Liver (tissue), 9 donors: Measurements from ENCODE around the gene OR6K3. TPM values are rescaled to one million over a fixed set of nuclear protein-coding genes. Genes with fewer than 3 reads are reported as not detected.

Experiments used
- DNase-seq: peaks from one replicate; pipeline ENCODE4 v3.0.0-alpha.2; 2017; ENCODE audit warnings: low spot score
- H3K27ac ChIP-seq, 2 donors: one replicate each; pipeline ENCODE4 v1.7.0; 2013; ENCODE audit warnings: inconsistent platforms in 2 of 2, low read length in 2 of 2, control low read depth in 1 of 2, low read depth in 1 of 2, mild to moderate bottlenecking in 1 of 2
- H3K27me3 ChIP-seq, 4 donors: one replicate each; pipeline versions ENCODE4 v1.6.1 to v1.7.0; 2013; ENCODE audit warnings: low read length in 3 of 4, inconsistent platforms in 1 of 4, mild to moderate bottlenecking in 1 of 4, moderate library complexity in 1 of 4; ENCODE audit not compliant: control insufficient read depth in 4 of 4, insufficient read depth in 4 of 4
- H3K36me3 ChIP-seq, 4 donors: one replicate each; pipeline versions ENCODE4 v1.6.1 to v1.7.0; 2013; ENCODE audit warnings: low read length in 3 of 4, mild to moderate bottlenecking in 3 of 4, low read depth in 1 of 4, moderate library complexity in 1 of 4; ENCODE audit not compliant: control insufficient read depth in 4 of 4, insufficient read depth in 3 of 4
- H3K4me1 ChIP-seq, 4 donors: one replicate each; pipeline versions ENCODE4 v1.6.1 to v1.7.0; 2013; ENCODE audit warnings: low read length in 3 of 4, mild to moderate bottlenecking in 3 of 4, moderate library complexity in 1 of 4; ENCODE audit not compliant: control insufficient read depth in 4 of 4, insufficient read depth in 4 of 4
- H3K4me3 ChIP-seq, 3 donors: one replicate each; pipeline versions ENCODE4 v1.6.1 to v1.7.0; 2013; ENCODE audit warnings: low read length in 3 of 3, control low read depth in 1 of 3, low read depth in 1 of 3, mild to moderate bottlenecking in 1 of 3
- H3K9ac ChIP-seq, 2 donors: one replicate each; pipeline ENCODE4 v1.7.0; 2013; ENCODE audit warnings: low read length in 2 of 2, mild to moderate bottlenecking in 2 of 2, moderate library complexity in 2 of 2, control low read depth in 1 of 2, low read depth in 1 of 2
- H3K9me3 ChIP-seq, 4 donors: one replicate each; pipeline versions ENCODE4 v1.6.1 to v1.7.0; 2013; ENCODE audit warnings: low read length in 3 of 4; ENCODE audit not compliant: control insufficient read depth in 4 of 4
- ATF3 ChIP-seq: IDR thresholded peaks from 2 replicates; pipeline ENCODE4 v1.6.1; 2016; ENCODE audit warnings: antibody characterized with exemption
- CTCF ChIP-seq: fragments of 150-350 bp; IDR thresholded peaks from 2 replicates; pipeline ENCODE4 v1.5.1; 2017; ENCODE audit warnings: improper control_type of control experiment, low read depth, low read length; ENCODE audit not compliant: missing input control
- EGR1 ChIP-seq, 2 donors: IDR thresholded peaks; 2 replicates each; pipeline ENCODE4 v1.6.1; 2016 to 2018; ENCODE audit warnings: antibody characterized with exemption in 2 of 2, low read depth in 2 of 2
- FOXA1 ChIP-seq: IDR thresholded peaks from 2 replicates; pipeline ENCODE4 v1.6.1; 2016; ENCODE audit warnings: antibody characterized with exemption
- FOXA2 ChIP-seq: IDR thresholded peaks from 2 replicates; pipeline ENCODE4 v1.6.1; 2016; ENCODE audit warnings: antibody characterized with exemption
- GABPA ChIP-seq, 2 donors: IDR thresholded peaks in 1 of 2; conservative IDR thresholded peaks in 1 of 2; 2 replicates each; pipeline ENCODE4 v1.6.1; 2016; ENCODE audit warnings: antibody characterized with exemption in 2 of 2, mild to moderate bottlenecking in 1 of 2, moderate library complexity in 1 of 2
- HNF4A ChIP-seq, 2 donors: conservative IDR thresholded peaks; 2 replicates each; pipeline ENCODE4 v1.6.1; 2016; ENCODE audit warnings: antibody characterized with exemption in 2 of 2, mild to moderate bottlenecking in 2 of 2
- HNF4G ChIP-seq: IDR thresholded peaks from 2 replicates; pipeline ENCODE4 v1.6.1; 2016; ENCODE audit warnings: antibody characterized with exemption
- JUND ChIP-seq, 2 donors: IDR thresholded peaks; 2 replicates each; pipeline ENCODE4 v1.6.1; 2016; ENCODE audit warnings: antibody characterized with exemption in 2 of 2
- MAX ChIP-seq: IDR thresholded peaks from 2 replicates; pipeline ENCODE4 v1.6.1; 2016; ENCODE audit warnings: antibody characterized with exemption
- NR2F2 ChIP-seq: IDR thresholded peaks from 2 replicates; pipeline ENCODE4 v1.6.1; 2016; ENCODE audit warnings: antibody characterized with exemption
- RAD21 ChIP-seq, 2 donors: IDR thresholded peaks; 2 replicates each; pipeline ENCODE4 v1.6.1; 2016; ENCODE audit warnings: antibody characterized with exemption in 2 of 2, mild to moderate bottlenecking in 2 of 2
- REST ChIP-seq: IDR thresholded peaks from 2 replicates; pipeline ENCODE4 v1.6.1; 2016; ENCODE audit warnings: antibody characterized with exemption, mild to moderate bottlenecking
- RXRA ChIP-seq, 2 donors: IDR thresholded peaks; 2 replicates each; pipeline ENCODE4 v1.6.1; 2017 to 2018; ENCODE audit warnings: antibody characterized with exemption in 2 of 2, mild to moderate bottlenecking in 1 of 2
- SP1 ChIP-seq: IDR thresholded peaks from 2 replicates; pipeline ENCODE4 v1.6.1; 2018; ENCODE audit warnings: antibody characterized with exemption, mild to moderate bottlenecking
- TAF1 ChIP-seq: conservative IDR thresholded peaks from 2 replicates; pipeline ENCODE4 v1.6.1; 2016; ENCODE audit warnings: antibody characterized with exemption, mild to moderate bottlenecking
- YY1 ChIP-seq: IDR thresholded peaks from 2 replicates; pipeline ENCODE4 v1.6.1; 2016; ENCODE audit warnings: antibody characterized with exemption, mild to moderate bottlenecking
- WGBS: extraction: QIAGEN DNeasy Blood & Tissue Kit; methylation state at CpG from one replicate; pipeline ENCODE4 v1.1.7; 2013; 5-methylcytosine and 5-hydroxymethylcytosine counted together
- polyA plus RNA-seq, 2 donors: library from polyadenylated mRNA; stranded (reverse) in 1 of 2; unstranded in 1 of 2; fragments of 200-250 nt in 1 of 2; fragments of >200 nt in 1 of 2; fragmentation: Nextera tagmentation in 1 of 2; extraction: Ambion mirVana in 1 of 2; gene quantifications; one replicate each; pipeline versions ENCODE4 v1.2.1 to v1.2.3, GENCODE V29; 2013 to 2015
- total RNA-seq, 2 donors: library from RNA; depleted of rRNA; stranded (reverse); fragments of >200 nt; gene quantifications; one replicate each; pipeline ENCODE4 v1.2.3, GENCODE V29; 2014
- TF ChIP-seq, protein P1 (sequence below): IDR thresholded peaks from 2 replicates; pipeline ENCODE4 v1.6.1; 2016; ENCODE audit warnings: antibody characterized with exemption
- donor health status: healthy.
- donor health status: healthy.
- donor health status: healthy.
- donor health status: healthy.
- donor health status: healthy.

OR6K3 gene
- total and polyA plus RNA-seq, 4 donors = 0.19 TPM; not detected in 3

DNA sequence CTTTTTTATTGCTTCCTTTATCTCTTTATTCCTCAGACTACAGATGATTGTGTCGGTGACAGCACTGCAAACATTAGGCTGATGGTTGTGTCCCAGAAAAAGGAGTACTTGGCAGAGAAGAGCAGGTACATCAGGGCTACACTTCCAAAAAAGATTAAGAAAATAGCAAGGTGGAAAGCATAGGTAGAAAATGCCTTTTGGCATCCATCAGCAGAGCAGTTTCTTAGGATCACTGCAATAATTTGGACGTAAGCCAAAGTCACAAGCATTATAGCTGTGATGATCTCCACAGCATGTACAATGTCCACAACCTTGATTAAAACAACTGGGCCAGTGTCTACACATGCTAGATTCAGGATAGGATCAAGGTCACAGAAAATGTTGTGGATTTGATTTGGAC, 25.9 kb downstream of the OR6K3 start:
- Histone ChIP-seq H3K9me3 (no peaks in the 10 kb centered on the region), H3K27me3 (no peaks in the 10 kb centered on the region), H3K4me1 (no peaks in the 10 kb centered on the region), H3K4me3 (no peak overlapping the region), H3K36me3 (no peaks in the 10 kb centered on the region), H3K27ac (no peak overlapping the region), H3K9ac (no peak overlapping the region)
- TF ChIP-seq FOXA2 = no peak
- TF ChIP-seq, protein P1, sequence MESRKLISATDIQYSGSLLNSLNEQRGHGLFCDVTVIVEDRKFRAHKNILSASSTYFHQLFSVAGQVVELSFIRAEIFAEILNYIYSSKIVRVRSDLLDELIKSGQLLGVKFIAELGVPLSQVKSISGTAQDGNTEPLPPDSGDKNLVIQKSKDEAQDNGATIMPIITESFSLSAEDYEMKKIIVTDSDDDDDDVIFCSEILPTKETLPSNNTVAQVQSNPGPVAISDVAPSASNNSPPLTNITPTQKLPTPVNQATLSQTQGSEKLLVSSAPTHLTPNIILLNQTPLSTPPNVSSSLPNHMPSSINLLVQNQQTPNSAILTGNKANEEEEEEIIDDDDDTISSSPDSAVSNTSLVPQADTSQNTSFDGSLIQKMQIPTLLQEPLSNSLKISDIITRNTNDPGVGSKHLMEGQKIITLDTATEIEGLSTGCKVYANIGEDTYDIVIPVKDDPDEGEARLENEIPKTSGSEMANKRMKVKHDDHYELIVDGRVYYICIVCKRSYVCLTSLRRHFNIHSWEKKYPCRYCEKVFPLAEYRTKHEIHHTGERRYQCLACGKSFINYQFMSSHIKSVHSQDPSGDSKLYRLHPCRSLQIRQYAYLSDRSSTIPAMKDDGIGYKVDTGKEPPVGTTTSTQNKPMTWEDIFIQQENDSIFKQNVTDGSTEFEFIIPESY = no peak
- TF ChIP-seq TAF1 = no peak
- TF ChIP-seq REST = no peak
- TF ChIP-seq FOXA1 = no peak
- no peak for TF ChIP-seq HNF4A (conservative IDR thresholded peaks at IDR 0.05)
- no peak for TF ChIP-seq CTCF
- no peak for TF ChIP-seq SP1
- no peak for TF ChIP-seq RXRA (IDR thresholded peaks at IDR 0.05)
- no peak for TF ChIP-seq GABPA (IDR thresholded peaks at IDR 0.05 in 1 of 2, conservative IDR thresholded peaks at IDR 0.05 in 1 of 2)
- TF ChIP-seq EGR1 (IDR thresholded peaks at IDR 0.05; ENCODE audit: low read depth in 2 of 2) = no peak
- TF ChIP-seq NR2F2 = no peak
- no peak for DNase-seq
- WGBS = 59% methylated on average over 2 of the region's 2 CpGs

- no peaks in the 10 kb centered on the region for H3K4me1 ChIP-seq
- no peaks in the 10 kb centered on the region for H3K27me3 ChIP-seq
- DNase-seq = no peak
- no peak overlapping the region for H3K4me3 ChIP-seq
- H3K9ac ChIP-seq = no peak overlapping the region
- no peaks in the 10 kb centered on the region for H3K9me3 ChIP-seq
- no peak overlapping the region for H3K27ac ChIP-seq
- no peaks in the 10 kb centered on the region for H3K36me3 ChIP-seq
- TF ChIP-seq RAD21 (IDR thresholded peaks at IDR 0.05) (no peak), RXRA (IDR thresholded peaks at IDR 0.05) (no peak), JUND (IDR thresholded peaks at IDR 0.05) (no peak), TAF1 (no peak), ATF3 (no peak), CTCF (no peak), NR2F2 (no peak), MAX (no peak), EGR1 (IDR thresholded peaks at IDR 0.05; ENCODE audit: low read depth in 2 of 2) (no peak), SP1 (no peak), FOXA1 (no peak), YY1 (no peak), REST (no peak), FOXA2 (no peak), HNF4A (conservative IDR thresholded peaks at IDR 0.05) (no peak), GABPA (IDR thresholded peaks at IDR 0.05 in 1 of 2, conservative IDR thresholded peaks at IDR 0.05 in 1 of 2) (no peak), HNF4G (no peak)
Measured at GRCh38 chr1:158692356-158692755, 28.2 kb downstream of the OR6K3 start.
